Pulmonary artery endothelial cell (primary cell): ENCODE results near the gene PROB1. TPM values are rescaled to one million over a fixed set of nuclear protein-coding genes. Genes with fewer than 3 reads are reported as not detected.
A peak's percentile ranks its signal among the peaks of the same experiment; 100 is the strongest.
"Not testable (repeated sequence)": the region's sequence is repeated elsewhere in the genome, so short reads cannot be mapped to it uniquely, and the experiment has no call there.

Experiments used
- DNase-seq: peaks from one replicate; pipeline ENCODE4 v3.0.0-alpha.2; 2011; ENCODE audit warnings: low read depth, low spot score
- total RNA-seq: library from RNA; depleted of rRNA; stranded (reverse); fragments of >200 nt; gene quantifications from 2 replicates; pipeline ENCODE4 v1.2.3, GENCODE V29; 2014

Gene PROB1
- total RNA-seq, 1 donor from 2014 or later: 0.79 TPM

- no peak for DNase-seq
Measured at GRCh38 chr5:139413153-139413552, 18.2 kb upstream of the PROB1 start.

DNA sequence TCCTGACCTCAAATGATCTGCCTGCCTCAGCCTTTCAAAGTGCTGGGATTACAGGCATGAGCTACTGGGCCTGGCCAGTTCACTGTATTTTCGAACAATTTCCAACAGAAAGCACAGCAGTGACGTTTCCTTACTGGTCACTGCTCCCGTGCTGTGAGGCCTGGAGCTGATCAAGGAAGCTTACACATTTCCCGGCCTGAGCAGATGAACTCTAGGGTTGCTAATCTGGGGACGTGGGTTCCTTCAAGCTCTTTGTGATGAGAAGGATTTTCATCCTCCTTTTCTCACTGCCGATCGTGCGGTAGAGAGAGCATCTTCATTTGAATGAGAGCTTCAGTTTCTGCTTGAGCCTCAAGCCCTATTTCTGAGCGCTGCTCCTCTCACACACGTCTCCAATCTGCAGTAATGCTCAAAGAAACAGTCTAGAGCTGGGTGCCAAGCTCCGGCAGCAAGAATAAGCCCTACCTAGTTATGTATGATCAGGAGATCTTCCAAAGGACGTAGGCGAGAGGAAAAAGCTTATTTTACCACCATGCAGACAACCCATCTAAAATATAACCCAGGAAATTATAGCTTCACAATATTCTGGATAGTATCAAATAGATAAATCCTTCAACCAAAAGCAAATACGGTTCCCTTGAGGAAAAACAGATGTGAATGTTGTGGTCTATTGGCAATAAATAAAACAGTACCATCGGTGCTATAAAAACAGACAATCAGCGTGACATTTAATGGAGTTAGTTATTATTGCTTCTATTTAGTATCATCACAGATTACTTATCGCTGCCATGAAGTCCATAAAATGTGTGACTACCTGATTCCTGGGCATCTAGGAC is 16.3 kb upstream of the PROB1 start:
- no peak for DNase-seq

DNA sequence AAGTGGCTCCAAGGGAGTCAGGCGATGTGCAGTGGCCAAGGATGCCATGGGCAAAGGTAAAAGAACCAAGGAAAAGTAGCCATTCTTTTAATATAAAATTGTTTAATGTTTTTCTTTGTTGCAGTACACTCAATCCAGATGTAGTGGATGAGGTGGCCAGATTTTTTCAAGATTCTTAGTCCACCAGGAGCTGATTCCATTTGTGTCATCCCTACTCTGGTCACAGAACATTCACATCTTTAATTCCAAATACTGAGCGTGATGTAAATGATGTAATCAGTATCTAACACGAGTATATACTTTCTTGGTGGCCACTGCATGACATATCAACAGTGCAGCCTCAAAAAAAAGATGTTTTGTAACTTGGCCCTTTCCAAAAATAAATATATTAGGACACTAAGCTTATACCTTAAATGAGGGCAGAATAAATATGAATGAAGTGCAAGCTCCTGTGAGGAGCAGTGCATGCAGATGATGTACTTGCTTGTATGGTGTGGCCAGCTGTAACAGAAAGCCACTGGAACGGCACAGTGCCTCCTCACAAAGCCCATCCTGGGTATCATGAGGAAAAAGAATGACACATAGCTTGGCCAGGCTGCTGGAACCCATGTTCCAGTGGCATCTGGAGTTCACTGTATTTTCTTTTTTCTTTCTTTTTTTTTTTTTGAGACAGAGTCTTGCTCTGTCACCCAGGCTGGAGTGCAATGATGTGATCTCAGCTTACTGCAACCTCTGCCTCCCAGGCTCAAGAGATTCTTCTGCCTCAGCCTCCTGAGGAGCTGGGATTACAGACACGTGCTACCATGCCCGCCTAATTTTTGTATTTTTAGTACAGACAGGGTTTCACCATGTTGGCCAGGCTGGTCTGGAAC is 15.5 kb upstream of the PROB1 start:
- no peak for DNase-seq

DNA sequence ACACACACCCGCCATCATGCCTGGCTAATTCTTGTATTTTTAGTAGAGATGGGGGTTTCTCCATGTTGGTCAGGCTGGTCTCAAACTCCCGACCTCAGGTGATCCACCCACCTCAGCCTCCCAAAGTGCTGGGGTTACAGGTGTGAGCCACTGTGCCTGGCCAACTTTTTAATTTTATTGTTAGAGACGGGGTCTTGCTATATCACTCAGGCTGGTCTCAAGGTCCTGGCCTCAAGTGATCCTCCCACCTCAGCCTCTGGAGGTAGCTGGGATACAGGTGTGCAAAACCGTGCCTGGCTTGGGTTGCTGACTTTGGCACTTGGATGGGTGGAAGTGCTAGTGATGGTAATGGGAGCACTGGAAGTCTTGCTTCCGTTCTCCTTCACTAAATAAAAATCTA is 14.2 kb upstream of the PROB1 start:
- not testable (repeated sequence) for DNase-seq

- DNase-seq: no peak
Measured at GRCh38 chr5:139408191-139408590, 13.3 kb upstream of the PROB1 start.

- DNase-seq: no peak
Measured at GRCh38 chr5:139407517-139407916, 12.6 kb upstream of the PROB1 start.

GRCh38 chr5:139406963-139407362 is 12.1 kb upstream of the PROB1 start:
- DNase-seq: no peak

- DNase-seq: no peak
Measured at GRCh38 chr5:139404484-139404840, 9.6 kb upstream of the PROB1 start.

DNA sequence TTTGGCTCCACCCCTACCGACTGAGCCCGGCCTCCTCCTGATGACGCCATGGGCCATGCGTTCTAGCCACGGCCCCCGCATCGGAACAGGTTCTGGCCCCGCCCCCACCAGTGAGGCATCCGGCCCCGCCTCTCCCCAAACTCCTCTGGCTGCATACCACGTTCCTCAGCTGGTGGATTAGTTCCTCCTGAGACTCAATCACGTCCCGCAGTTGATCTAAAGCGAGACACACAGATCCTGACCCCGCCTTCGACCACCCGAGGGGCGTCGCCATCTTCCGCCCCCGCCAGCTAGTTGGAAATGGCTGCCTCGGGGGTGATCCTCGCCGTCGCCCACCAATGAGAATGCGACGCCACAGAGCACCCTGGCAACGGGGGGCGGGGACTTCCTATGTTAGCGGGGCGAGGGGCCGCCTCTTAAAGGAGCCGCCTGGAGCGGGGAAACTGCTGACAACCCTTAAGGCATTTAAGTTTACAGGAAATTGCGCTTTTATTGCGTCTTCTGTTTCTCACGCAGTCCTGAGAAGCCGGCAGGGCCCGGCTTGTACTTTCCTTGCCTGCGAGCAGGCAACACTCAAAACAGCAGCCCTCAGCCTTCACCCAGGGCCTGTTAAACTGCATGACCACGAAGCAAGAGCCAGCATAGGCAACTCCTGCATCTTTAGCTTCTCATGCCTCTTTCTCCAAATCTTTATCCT is 9.0 kb upstream of the PROB1 start, which contains the start of gene SPATA24:
SPATA24 (minus strand) TSS at position 303 of the 697 bp plus-strand sequence; CDS start at position 274, 29 bp downstream.
- DNase-seq: peak; percentile 89

DNA sequence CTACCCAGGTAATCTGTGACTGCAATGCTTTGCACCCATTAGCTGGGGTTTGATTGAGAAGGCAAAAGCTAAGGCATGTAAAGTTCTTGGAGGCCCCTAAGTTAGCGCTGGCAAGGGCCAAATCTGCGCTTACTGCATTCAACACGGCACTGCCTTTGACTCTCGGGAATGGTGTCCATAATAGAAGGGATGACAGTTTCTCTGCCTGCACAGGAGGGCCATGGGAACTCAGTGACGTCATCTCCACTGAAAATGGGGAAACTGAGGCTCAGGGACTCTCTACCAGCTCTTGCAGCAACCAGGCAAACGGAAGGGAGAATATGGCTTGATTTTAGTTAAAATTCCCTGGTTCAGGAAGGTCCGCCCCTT is 8.5 kb upstream of the PROB1 start:
- no peak for DNase-seq

DNA sequence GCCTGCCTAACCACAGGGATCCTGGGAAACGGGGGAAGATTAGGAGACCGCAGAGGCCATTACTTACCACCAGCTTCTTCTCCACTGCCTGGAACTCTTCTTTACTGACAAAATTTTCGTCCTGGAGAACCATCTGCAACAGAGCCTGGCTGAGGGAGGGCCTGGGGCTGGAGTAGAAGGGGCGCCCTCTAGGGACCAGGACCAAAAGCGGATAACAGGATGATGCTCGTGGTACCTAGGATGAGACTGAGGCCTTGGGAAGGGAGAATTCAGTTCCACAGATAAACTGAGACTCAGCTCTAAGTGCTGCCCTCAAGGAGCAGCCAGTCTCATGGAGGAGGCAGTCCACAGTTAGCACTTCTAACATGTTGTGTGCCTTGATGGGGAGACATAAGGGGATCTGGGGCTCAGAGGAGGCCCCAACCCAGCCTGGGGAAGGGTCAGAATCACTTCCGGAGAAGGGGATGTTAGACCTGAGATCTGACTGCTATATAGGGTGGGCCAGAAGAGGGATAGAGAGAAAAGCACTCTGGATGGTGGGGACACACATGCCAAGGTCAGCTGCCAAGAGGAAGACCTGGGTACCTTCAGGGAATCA is 7.8 kb upstream of the PROB1 start:
- DNase-seq: no peak

- DNase-seq: no peak
Measured at GRCh38 chr5:139401546-139401945, 6.6 kb upstream of the PROB1 start.

DNA sequence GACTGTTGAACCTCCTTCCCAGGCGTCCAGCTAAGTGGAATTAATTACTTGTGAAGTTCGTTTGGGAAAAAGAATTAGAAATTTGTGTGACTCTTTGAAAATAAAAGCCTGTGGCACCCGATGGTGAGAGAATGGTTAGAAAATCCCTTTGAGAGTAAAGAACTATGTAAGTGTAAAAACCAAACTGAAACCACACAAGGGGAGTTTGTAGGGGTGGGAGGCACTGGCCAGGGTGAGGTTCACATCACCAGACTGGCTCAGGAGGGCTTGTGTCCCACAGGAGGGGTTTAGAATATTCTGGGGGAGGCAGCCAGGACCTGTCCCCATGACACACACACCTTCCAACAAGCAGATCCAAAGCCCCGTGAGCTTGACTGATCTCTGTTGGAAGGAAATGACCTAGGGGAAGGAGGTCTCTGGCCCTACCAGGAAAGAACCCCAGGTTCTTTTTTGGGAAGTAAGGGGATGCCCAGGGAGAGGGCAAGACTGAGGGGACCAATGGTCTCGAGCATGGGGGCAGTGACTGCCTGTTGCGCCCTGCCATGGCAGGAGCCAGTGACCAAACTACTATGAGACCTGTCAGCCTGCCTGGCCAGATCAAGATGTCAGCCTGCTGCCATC is 4.7 kb upstream of the PROB1 start:
- DNase-seq: no peak

DNA sequence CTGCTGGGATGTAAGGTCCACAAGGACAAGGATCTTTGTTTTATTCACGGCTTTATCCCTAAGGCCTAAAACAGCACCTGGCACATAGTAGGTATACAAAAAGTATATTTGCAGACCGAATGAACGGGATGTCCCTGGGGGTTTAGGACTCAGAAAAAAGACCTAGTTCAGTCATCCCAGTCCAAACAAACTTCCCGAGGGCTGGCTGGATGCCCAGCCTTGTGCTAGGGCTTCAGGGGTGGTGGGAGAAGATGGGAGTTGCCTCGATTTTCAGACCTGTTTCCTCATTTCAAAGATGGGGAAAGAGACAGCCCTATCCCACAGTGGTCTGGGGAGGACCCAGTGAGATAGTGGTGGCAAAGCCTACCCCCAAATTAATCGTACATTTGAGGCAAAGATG is 3.0 kb upstream of the PROB1 start:
- DNase-seq: no peak

GRCh38 chr5:139396691-139397090 is 1.8 kb upstream of the PROB1 start:
- no peak for DNase-seq

- DNase-seq: no peak
Measured at GRCh38 chr5:139395844-139396640, 1.1 kb upstream of the PROB1 start.

- DNase-seq: no peak
Measured at GRCh38 chr5:139394123-139394653, 716 bp downstream of the PROB1 start.

- no peak for DNase-seq
Measured at GRCh38 chr5:139393497-139394122, 1.3 kb downstream of the PROB1 start.

DNA sequence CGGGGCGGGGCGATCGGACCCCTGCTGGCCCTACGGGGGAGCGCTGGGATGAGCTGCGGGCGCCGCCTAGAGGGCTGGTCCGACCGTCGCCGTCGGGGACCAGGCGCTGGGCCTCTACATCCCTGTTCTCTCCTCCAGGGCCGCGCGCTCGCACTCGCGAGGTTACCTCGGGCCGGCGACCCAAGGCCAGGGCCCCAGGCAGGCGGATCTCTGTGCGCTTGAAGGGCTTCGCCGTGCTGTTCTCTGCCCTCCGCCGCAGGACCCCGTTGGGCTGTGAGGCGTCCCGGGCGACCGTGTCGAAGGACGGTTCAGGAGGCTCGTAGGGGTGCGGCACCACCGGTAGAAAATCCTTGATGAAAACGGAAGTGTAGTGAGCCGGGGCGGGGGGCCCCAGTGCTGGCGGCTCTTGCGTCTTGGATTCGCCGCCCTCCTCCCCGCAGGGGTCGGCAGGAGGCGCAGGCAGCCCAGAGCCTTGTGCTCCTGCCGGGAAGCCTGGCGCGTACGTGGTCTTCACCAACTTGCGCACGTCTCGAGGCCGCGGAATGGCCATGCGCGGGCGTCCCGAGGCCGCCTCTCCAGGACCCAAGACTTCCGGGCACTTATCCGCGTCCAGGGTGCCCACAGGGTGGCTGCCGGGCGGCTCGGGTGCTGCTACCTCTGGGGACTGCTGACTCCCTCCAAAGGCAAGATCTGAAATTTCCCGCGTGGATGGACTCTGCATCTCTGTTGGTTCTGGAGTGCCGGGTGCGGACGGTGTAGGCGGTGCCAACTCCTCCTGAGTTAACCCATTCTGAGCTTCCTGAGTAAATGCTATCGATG is 2.0 kb downstream of the PROB1 start:
- DNase-seq: no peak
